Activated CD8-positive, alpha-beta memory T cell treated with anti-CD3 and anti-CD28 coated beads, Interleukin-2, amount 10 ng/mL, durations not matched to agents 7 days and 5 days (primary cell): ENCODE results near the gene AOPEP. TPM values are rescaled to one million over a fixed set of nuclear protein-coding genes. Genes with fewer than 3 reads are reported as not detected.

ENCODE experiments used
- ATAC-seq: fragments of 150-1000 bp; cut with Tn5 transposase; one replicate; pipeline ENCODE4 v1.10.0; 2021; ENCODE audit warnings: moderate library complexity
- CTCF ChIA-PET: fragments of 350-600 bp; sonication (Branson Sonifier 250); formaldehyde crosslinking; loops from one replicate; lab custom pipeline; 2021; ENCODE audit warnings: antibody characterized with exemption; lab: Charles Lee
- DNase-seq: peaks from one replicate; pipeline ENCODE4 v3.0.0-alpha.2; 2020
- H3K27ac Mint-ChIP-seq: one replicate; pipeline ENCODE4 v1.8.0; 2021; ENCODE audit warnings: mild to moderate bottlenecking, mixed read lengths
- H3K27me3 Mint-ChIP-seq: one replicate; pipeline ENCODE4 v1.8.0; 2021; ENCODE audit warnings: mixed read lengths
- H3K36me3 Mint-ChIP-seq: one replicate; pipeline ENCODE4 v1.8.0; 2021; ENCODE audit warnings: mild to moderate bottlenecking, mixed read lengths
- H3K4me1 Mint-ChIP-seq: one replicate; pipeline ENCODE4 v1.8.0; 2021; ENCODE audit warnings: mixed read lengths
- H3K4me3 Mint-ChIP-seq: one replicate; pipeline ENCODE4 v1.8.0; 2021; ENCODE audit warnings: mild to moderate bottlenecking, moderate library complexity, mixed read lengths
- H3K9me3 Mint-ChIP-seq: one replicate; pipeline ENCODE4 v1.8.0; 2022; ENCODE audit warnings: low read depth, mixed read lengths
- total RNA-seq, 2 experiments: library from RNA; stranded (reverse); gene quantifications; one replicate each; pipeline ENCODE4 v1.2.3, GENCODE V29; 2021

Gene AOPEP
- total RNA-seq, 2 experiments from 2014 or later: 9.8 to 13.7 TPM

GRCh38 chr9:94807556-94807955 lies 81.1 kb downstream of the AOPEP start:
- Mint-ChIP-seq H3K27me3 (peaks cover 3% of the 10 kb centered on the region), H3K4me1 (peaks cover 16% of the 10 kb centered on the region), H3K27ac (no peak overlapping the region), H3K9me3 (no peaks in the 10 kb centered on the region), H3K36me3 (peaks cover 17% of the 10 kb centered on the region), H3K4me3 (no peak overlapping the region)
- DNase-seq (no peak), ATAC-seq (no peak)
- CTCF ChIA-PET: no interaction called here

DNA sequence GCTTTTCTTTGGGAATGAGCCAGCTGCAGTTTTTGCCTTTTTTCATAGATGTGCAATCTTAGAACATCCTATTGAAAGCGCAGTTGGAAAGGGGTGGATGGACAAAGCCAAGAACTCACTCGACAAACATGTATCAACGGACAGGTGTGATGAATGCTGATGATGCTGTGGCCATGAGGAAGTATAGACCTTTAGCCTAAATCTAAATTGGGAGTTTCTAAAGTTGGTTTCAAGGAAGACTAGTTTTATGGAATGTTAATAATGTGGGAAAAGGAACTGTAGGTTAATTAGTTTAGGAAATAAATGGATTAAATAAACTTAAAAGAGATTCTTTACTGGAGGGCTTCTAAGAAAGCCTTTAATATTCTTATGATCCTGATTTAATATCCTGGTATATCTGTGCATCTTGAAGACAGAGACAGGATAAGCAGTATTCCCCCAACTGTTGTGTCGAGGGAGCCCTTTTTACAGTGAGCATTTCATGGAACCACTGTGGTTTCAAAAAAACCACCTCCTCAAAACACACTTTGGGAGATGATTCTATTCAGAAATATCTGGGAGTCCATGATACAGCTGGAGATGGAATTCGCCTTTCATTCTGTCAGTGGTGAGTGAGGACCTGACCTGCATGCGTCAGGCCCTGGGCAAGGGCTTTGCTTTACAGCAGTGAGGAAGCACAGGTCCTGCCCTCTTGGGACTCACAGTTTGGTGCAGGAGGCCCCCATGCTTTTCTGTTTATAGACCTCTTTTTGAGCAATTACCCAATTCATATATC lies 82.6 kb downstream of the AOPEP start:
- DNase-seq: no peak
- peaks cover 2% of the 10 kb centered on the region for H3K4me1 Mint-ChIP-seq
- ATAC-seq: no peak
- H3K4me3 Mint-ChIP-seq: no peak overlapping the region
- no peak overlapping the region for H3K27ac Mint-ChIP-seq
- H3K27me3 Mint-ChIP-seq: peaks cover 3% of the 10 kb centered on the region
- CTCF ChIA-PET: no interaction called here
- H3K9me3 Mint-ChIP-seq: no peaks in the 10 kb centered on the region
- H3K36me3 Mint-ChIP-seq: peaks cover 17% of the 10 kb centered on the region

DNA sequence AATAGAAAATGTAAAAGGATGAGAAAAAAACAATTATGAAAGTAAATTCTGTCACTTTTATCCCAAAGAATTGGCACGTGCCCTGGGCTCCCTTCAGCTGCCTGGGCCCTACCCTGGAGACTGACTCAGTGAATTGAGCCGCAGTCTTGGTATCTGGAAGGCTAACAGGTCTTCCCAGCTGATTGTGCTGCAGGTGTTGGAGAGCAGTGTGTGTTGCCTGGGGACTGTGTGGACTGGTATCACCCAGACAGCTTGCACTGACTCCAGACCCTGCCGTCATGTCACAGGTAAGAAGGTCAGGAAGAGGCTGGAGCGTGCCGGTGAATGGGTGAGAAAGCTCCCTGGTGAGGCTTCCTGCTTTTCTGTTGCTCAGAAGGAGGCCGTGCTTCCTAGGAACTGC lies 83.3 kb downstream of the AOPEP start:
- Mint-ChIP-seq H3K36me3 (peaks cover 19% of the 10 kb centered on the region), H3K4me3 (no peak overlapping the region), H3K27ac (no peak overlapping the region), H3K27me3 (peaks cover 3% of the 10 kb centered on the region), H3K4me1 (no peaks in the 10 kb centered on the region), H3K9me3 (no peaks in the 10 kb centered on the region)
- no peak for DNase-seq
- no peak for ATAC-seq
- CTCF ChIA-PET: no interaction called here

- Mint-ChIP-seq H3K4me1 (no peaks in the 10 kb centered on the region), H3K27ac (no peak overlapping the region), H3K36me3 (peaks cover 19% of the 10 kb centered on the region), H3K27me3 (peaks cover 2% of the 10 kb centered on the region), H3K4me3 (no peak overlapping the region), H3K9me3 (no peaks in the 10 kb centered on the region)
- ATAC-seq (no peak), DNase-seq (no peak)
- CTCF ChIA-PET: no interaction called here
Observed at GRCh38 chr9:94811074-94811473, 84.6 kb downstream of the AOPEP start.

- no peaks in the 10 kb centered on the region for H3K9me3 Mint-ChIP-seq
- no peaks in the 10 kb centered on the region for H3K4me1 Mint-ChIP-seq
- DNase-seq (no peak), ATAC-seq (no peak)
- peaks cover 12% of the 10 kb centered on the region for H3K36me3 Mint-ChIP-seq
- CTCF ChIA-PET: no interaction called here
- no peak overlapping the region for H3K27ac Mint-ChIP-seq
- no peaks in the 10 kb centered on the region for H3K27me3 Mint-ChIP-seq
- no peak overlapping the region for H3K4me3 Mint-ChIP-seq
Observed at GRCh38 chr9:94812343-94812742, 85.8 kb downstream of the AOPEP start.

GRCh38 chr9:94813379-94813778 lies 86.9 kb downstream of the AOPEP start:
- no peaks in the 10 kb centered on the region for H3K9me3 Mint-ChIP-seq
- CTCF ChIA-PET: interaction anchor here (0.8 to 1.1 kb wide), 2 partner anchors 9 to 314 kb away, joined by 3 to 4 read pairs; no protein-coding TSS in a partner anchor
- DNase-seq (no peak), ATAC-seq (no peak)
- H3K36me3 Mint-ChIP-seq: peaks cover 8% of the 10 kb centered on the region
- no peak overlapping the region for H3K4me3 Mint-ChIP-seq
- no peaks in the 10 kb centered on the region for H3K4me1 Mint-ChIP-seq
- H3K27me3 Mint-ChIP-seq: no peaks in the 10 kb centered on the region
- H3K27ac Mint-ChIP-seq: no peak overlapping the region

DNA sequence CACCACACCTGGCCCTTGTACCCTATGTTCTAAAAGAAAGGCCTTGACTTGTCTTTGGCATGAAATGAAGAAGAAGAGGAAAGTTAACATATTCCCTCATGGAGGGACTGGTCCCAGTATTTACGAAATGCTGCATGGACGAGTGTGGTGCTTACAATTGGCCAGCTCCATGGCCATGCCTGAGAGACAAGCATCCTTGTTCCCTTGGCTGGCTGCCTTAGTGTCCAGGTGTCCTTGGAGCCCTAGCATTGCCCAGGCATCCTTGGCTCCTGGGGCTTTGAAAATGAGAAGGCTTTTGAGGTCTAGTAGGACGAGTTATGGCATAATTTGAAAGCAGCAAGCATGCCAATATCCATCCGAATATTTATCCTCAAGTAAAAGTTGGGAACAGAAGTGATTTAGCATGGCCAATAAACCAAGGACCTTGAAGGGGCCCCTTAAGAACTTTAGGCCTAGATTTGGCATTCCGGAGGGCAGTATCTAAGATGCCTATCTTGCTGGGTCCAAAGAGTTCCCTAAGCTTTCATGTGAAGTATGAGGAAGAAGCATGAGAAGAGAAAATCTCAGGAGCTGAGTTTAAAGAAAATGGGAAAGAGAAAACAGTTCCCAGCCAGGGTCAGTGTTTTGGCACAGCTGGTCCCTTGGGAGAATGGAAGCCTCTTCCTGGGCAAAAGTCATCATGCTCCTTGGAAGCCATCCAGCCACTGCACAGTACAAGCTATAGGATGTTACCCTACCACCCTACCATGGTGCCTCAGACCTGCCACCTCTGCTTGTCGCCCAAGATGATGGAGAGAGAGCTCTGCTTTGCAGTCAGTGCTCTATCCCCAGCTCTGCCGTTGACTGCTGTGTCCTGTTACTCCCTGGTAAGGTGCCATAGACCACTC lies 91.0 kb downstream of the AOPEP start:
- no peaks in the 10 kb centered on the region for H3K9me3 Mint-ChIP-seq
- H3K4me1 Mint-ChIP-seq: peaks cover 11% of the 10 kb centered on the region
- H3K4me3 Mint-ChIP-seq: no peak overlapping the region
- DNase-seq: no peak
- CTCF ChIA-PET: no interaction called here
- H3K27ac Mint-ChIP-seq: no peak overlapping the region
- H3K36me3 Mint-ChIP-seq: peaks cover 9% of the 10 kb centered on the region
- ATAC-seq: no peak
- no peaks in the 10 kb centered on the region for H3K27me3 Mint-ChIP-seq

- CTCF ChIA-PET: no interaction called here
- H3K4me3 Mint-ChIP-seq: no peak overlapping the region
- DNase-seq: no peak
Observed at GRCh38 chr9:94818178-94818541, 91.7 kb downstream of the AOPEP start.

GRCh38 chr9:94819161-94819687 lies 92.7 kb downstream of the AOPEP start:
- H3K9me3 Mint-ChIP-seq: no peaks in the 10 kb centered on the region
- H3K27me3 Mint-ChIP-seq: no peaks in the 10 kb centered on the region
- CTCF ChIA-PET: no interaction called here
- H3K36me3 Mint-ChIP-seq: peaks cover 7% of the 10 kb centered on the region
- no peak for ATAC-seq
- DNase-seq: no peak
- no peak overlapping the region for H3K27ac Mint-ChIP-seq
- H3K4me1 Mint-ChIP-seq: peaks cover 11% of the 10 kb centered on the region
- H3K4me3 Mint-ChIP-seq: no peak overlapping the region

More at GRCh38 chr9:94818178-94818541, 91.7 kb downstream of the AOPEP start:
- H3K4me1 Mint-ChIP-seq: peaks cover 11% of the 10 kb centered on the region
- H3K9me3 Mint-ChIP-seq: no peaks in the 10 kb centered on the region
- H3K27ac Mint-ChIP-seq: no peak overlapping the region
- peaks cover 9% of the 10 kb centered on the region for H3K36me3 Mint-ChIP-seq
- no peak for ATAC-seq
- no peaks in the 10 kb centered on the region for H3K27me3 Mint-ChIP-seq

DNA sequence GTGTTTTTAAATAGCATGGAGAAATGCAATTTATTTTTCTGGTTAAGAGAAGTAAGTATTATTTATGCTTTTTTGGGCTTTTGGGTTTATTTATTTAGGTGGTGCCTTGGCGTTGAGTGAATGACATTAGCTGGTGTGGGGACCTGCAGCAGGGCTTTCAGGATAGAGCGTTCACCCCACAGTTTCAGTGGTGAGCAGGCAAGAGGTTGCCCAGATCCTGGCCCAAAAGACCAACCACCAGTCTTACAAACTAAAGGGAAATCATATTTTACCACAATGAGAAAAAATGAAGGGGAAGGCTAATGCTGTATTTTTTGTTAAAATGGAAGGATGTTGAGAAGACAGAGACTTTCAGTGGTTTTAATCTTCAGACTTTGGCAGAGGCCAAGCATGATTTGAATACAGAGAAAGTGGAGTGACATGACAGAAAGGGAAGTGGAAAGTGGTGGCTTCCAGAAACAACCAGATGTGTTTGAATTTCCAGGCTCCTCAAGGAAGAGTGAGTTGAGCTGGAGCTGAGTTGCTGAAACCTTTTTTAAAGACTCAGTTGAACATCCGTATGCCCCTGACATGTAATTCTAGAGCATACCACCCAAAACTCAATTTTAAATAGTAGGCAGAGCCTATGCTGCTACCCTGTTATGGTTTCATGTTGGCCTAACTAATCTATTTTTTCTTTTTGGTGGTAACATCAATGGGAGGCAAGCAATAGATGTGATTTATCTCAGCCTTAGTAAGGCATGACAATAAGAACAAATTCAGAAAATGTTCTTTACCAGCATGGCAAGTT lies 94.8 kb downstream of the AOPEP start:
- no peak overlapping the region for H3K27ac Mint-ChIP-seq
- H3K9me3 Mint-ChIP-seq: no peaks in the 10 kb centered on the region
- peaks cover 5% of the 10 kb centered on the region for H3K36me3 Mint-ChIP-seq
- CTCF ChIA-PET: no interaction called here
- ATAC-seq: no peak
- no peaks in the 10 kb centered on the region for H3K27me3 Mint-ChIP-seq
- no peak overlapping the region for H3K4me3 Mint-ChIP-seq
- DNase-seq: no peak
- H3K4me1 Mint-ChIP-seq: peaks cover 11% of the 10 kb centered on the region

DNA sequence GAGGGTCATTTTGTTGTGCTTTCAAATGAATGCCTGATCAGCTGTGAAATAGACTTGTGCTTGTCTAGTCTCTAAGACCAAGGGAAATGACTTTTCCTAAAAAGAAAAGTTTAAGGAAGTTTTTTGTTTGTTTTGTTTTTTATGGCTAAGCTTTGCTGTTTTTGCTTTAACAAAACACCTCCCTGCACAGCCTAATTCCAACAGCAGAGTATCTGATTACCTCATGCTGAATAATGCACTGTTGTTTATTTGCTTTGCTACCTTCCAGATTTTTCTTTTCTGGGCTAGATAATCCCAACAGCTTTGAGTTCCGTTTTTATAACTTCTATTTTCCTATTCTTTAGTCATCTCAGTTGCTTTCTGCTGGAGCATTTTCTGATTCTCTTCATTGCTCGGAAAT lies 95.8 kb downstream of the AOPEP start:
- DNase-seq: no peak
- ATAC-seq: no peak
- H3K9me3 Mint-ChIP-seq: no peaks in the 10 kb centered on the region
- no peak overlapping the region for H3K4me3 Mint-ChIP-seq
- no peaks in the 10 kb centered on the region for H3K27me3 Mint-ChIP-seq
- no peak overlapping the region for H3K27ac Mint-ChIP-seq
- CTCF ChIA-PET: no interaction called here
- H3K4me1 Mint-ChIP-seq: peaks cover 14% of the 10 kb centered on the region
- peaks cover 8% of the 10 kb centered on the region for H3K36me3 Mint-ChIP-seq

- peaks cover 14% of the 10 kb centered on the region for H3K4me1 Mint-ChIP-seq
- no peaks in the 10 kb centered on the region for H3K27me3 Mint-ChIP-seq
- H3K9me3 Mint-ChIP-seq: no peaks in the 10 kb centered on the region
- H3K36me3 Mint-ChIP-seq: peaks cover 12% of the 10 kb centered on the region
- H3K4me3 Mint-ChIP-seq: no peak overlapping the region
- ATAC-seq: no peak
- no peak for DNase-seq
- no peak overlapping the region for H3K27ac Mint-ChIP-seq
- CTCF ChIA-PET: no interaction called here
Observed at GRCh38 chr9:94823710-94824109, 97.2 kb downstream of the AOPEP start.

- CTCF ChIA-PET: no interaction called here
- no peaks in the 10 kb centered on the region for H3K9me3 Mint-ChIP-seq
- peaks cover 14% of the 10 kb centered on the region for H3K4me1 Mint-ChIP-seq
- no peaks in the 10 kb centered on the region for H3K27me3 Mint-ChIP-seq
- H3K27ac Mint-ChIP-seq: no peak overlapping the region
- ATAC-seq (no peak), DNase-seq (no peak)
- H3K4me3 Mint-ChIP-seq: no peak overlapping the region
- H3K36me3 Mint-ChIP-seq: peaks cover 12% of the 10 kb centered on the region
Observed at GRCh38 chr9:94824411-94824810, 97.9 kb downstream of the AOPEP start.
